Measurements from ENCODE around the gene SH3BP2.
"Not testable (repeated sequence)": the region's sequence is repeated elsewhere in the genome, so short reads cannot be mapped to it uniquely, and the experiment has no call there.

SH3BP2 gene

DNA sequence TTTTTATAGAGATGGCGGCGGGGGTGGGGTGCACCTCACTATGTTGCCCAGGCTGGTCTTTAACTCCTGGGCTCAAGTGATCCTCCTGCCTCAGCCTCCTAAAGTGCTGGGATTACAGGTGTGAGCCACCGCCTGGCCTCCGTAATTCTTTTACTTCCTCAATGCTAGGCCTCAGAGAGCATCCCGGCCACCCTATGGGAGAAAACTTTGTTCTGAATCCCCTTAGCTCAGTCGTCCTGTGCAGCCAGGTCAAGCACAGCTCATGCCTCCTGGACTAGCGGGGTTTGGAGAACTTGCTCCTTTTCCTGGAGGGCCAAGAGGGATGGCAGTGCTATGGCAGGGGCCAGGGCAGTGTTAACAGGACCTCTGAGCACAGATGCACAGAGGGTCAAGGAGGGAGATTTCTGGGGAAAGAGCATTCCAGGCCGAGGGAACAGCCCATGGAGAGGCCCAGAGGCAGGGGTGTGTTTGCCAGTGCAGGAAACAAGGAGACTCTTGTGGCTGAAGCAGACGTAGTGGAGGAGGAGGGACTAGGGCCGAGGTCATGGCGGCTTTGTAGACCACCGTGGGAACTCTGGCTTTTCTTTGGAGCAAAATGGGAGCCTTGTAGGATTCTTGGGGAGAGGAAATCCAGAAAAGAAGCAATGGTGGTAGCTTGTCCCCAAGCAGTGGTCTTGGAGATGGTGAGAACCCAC lies 26.9 kb upstream of the SH3BP2 start:
- Mint-ChIP-seq H3K27ac (no peak overlapping the region), H3K36me3 (ENCODE audit: low read depth) (peaks cover 7% of the 10 kb centered on the region), H3K9me3 (peaks cover 28% of the 10 kb centered on the region), H3K4me1 (peaks cover 28% of the 10 kb centered on the region), H3K27me3 (ENCODE audit: low read depth, poor library complexity) (peaks cover 24% of the 10 kb centered on the region), H3K4me3 (no peak overlapping the region)
- no peak for DNase-seq
- TF ChIP-seq, protein P1, sequence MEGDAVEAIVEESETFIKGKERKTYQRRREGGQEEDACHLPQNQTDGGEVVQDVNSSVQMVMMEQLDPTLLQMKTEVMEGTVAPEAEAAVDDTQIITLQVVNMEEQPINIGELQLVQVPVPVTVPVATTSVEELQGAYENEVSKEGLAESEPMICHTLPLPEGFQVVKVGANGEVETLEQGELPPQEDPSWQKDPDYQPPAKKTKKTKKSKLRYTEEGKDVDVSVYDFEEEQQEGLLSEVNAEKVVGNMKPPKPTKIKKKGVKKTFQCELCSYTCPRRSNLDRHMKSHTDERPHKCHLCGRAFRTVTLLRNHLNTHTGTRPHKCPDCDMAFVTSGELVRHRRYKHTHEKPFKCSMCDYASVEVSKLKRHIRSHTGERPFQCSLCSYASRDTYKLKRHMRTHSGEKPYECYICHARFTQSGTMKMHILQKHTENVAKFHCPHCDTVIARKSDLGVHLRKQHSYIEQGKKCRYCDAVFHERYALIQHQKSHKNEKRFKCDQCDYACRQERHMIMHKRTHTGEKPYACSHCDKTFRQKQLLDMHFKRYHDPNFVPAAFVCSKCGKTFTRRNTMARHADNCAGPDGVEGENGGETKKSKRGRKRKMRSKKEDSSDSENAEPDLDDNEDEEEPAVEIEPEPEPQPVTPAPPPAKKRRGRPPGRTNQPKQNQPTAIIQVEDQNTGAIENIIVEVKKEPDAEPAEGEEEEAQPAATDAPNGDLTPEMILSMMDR (IDR thresholded peaks at IDR 0.05) = no peak

DNA sequence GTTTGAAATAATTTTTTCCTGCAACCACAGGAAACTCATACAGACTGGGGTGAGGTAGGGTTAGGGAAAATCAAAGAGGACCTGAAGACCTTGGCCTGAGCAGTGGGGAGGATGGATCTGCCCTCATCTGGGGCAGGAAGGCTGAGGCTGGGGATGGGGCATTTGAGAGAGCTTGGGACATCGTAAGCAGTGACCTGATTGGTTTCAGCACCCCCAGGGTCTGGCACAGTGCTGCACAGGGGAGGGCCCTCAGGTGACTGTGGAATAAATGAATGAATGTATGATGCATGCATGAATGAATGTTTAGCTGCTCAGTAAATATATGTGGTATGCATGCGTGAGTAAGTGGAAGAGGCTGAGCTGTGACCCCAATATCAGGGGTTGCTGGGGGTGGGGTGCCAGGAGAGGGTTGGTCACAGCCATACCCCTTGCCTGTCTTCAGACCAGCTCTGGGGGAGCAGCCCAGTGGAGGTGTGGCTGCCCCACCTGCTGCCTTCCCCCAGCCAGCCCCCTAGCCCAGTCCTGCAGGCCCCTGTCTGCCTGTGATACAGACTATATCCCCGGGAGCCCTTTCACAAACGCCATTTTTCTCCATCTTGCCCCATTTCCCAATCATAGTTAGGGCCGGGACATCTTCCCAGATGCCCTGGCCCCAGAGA lies 25.7 kb upstream of the SH3BP2 start:
- no peak overlapping the region for H3K4me3 Mint-ChIP-seq
- TF ChIP-seq, protein P1 (IDR thresholded peaks at IDR 0.05) = no peak
- H3K27ac Mint-ChIP-seq = no peak overlapping the region
- peaks cover 24% of the 10 kb centered on the region for H3K27me3 Mint-ChIP-seq (ENCODE audit: low read depth, poor library complexity)
- H3K9me3 Mint-ChIP-seq = peaks cover 29% of the 10 kb centered on the region
- H3K4me1 Mint-ChIP-seq = peaks cover 24% of the 10 kb centered on the region
- DNase-seq = no peak
- H3K36me3 Mint-ChIP-seq (ENCODE audit: low read depth) = peaks cover 7% of the 10 kb centered on the region

DNA sequence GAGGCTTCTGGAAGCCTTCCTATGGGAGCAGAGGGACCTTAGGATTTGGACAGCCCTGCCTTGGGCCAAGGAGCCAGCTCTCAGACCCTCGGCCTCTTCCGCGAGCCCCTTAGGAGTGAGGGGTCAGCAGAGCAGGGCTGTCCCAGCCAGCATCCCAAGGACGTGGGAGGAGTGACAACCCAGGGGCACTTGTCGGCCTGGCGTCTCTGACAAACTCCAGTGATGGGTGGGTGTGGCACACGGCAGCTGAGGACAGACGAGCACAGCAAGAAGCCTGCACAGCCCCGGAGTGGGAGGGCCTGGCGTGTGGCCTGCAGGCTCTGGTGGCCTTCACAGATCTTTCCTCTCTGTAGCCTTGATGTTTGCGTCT lies 25.2 kb upstream of the SH3BP2 start:
- Mint-ChIP-seq H3K4me1 (peaks cover 21% of the 10 kb centered on the region), H3K27ac (no peak overlapping the region)

DNA sequence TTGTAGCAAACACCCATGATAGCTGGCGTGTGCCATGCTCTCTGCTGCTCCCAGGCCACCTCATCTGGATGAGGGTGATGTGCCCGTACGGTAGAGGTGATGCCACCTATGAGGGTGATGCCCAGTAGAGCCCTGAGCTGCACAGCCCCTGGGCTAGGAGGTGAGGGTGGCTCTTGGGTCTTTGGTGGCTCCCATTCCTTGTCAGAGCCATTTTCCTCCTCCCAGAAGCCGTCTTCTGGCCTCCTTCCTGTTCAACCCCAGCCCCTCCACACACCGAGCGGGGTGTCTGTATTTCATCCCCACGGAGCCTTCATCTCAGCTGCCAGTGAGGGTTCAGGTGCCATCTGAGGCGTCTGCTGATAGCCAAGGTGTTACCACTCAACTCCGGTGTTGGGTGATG lies 24.8 kb upstream of the SH3BP2 start:
- no peak for DNase-seq
- Mint-ChIP-seq H3K4me3 (no peak overlapping the region), H3K36me3 (ENCODE audit: low read depth) (peaks cover 7% of the 10 kb centered on the region), H3K27ac (no peak overlapping the region), H3K9me3 (peaks cover 25% of the 10 kb centered on the region), H3K27me3 (ENCODE audit: low read depth, poor library complexity) (peaks cover 17% of the 10 kb centered on the region), H3K4me1 (peaks cover 21% of the 10 kb centered on the region)
- TF ChIP-seq, protein P1 (IDR thresholded peaks at IDR 0.05) = no peak

More for the DNA sequence above, 25.2 kb upstream of the SH3BP2 start:
- Mint-ChIP-seq H3K9me3 (peaks cover 25% of the 10 kb centered on the region), H3K36me3 (ENCODE audit: low read depth) (peaks cover 7% of the 10 kb centered on the region), H3K4me3 (no peak overlapping the region), H3K27me3 (ENCODE audit: low read depth, poor library complexity) (peaks cover 20% of the 10 kb centered on the region)
- DNase-seq = no peak
- TF ChIP-seq, protein P1 (IDR thresholded peaks at IDR 0.05) = no peak

DNA sequence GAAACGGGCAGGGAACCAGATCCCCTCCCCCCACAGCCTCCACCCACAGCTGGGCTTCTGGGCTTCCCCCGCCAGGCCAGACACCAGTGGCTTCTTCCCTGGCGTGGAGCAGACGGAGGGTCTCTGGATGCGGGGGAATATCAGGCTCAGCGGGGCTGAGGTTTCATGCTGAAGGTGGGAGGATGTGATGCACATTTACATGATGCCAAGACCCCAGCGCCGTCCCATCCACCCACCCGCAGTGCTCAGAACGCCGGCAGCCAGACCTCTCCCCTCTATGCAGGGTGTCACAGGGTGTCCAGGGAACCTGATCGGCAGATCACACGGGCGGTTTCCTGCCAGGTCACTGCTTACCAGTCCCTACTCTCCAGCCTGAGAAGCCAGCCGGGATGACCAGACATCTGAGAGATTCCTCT lies 24.0 kb upstream of the SH3BP2 start:
- H3K4me3 Mint-ChIP-seq = no peak overlapping the region
- DNase-seq = no peak
- H3K9me3 Mint-ChIP-seq = peaks cover 25% of the 10 kb centered on the region
- peaks cover 7% of the 10 kb centered on the region for H3K36me3 Mint-ChIP-seq (ENCODE audit: low read depth)
- H3K27ac Mint-ChIP-seq = no peak overlapping the region
- TF ChIP-seq, protein P1 (IDR thresholded peaks at IDR 0.05) = no peak
- peaks cover 17% of the 10 kb centered on the region for H3K27me3 Mint-ChIP-seq (ENCODE audit: low read depth, poor library complexity)
- H3K4me1 Mint-ChIP-seq = peaks cover 21% of the 10 kb centered on the region

DNA sequence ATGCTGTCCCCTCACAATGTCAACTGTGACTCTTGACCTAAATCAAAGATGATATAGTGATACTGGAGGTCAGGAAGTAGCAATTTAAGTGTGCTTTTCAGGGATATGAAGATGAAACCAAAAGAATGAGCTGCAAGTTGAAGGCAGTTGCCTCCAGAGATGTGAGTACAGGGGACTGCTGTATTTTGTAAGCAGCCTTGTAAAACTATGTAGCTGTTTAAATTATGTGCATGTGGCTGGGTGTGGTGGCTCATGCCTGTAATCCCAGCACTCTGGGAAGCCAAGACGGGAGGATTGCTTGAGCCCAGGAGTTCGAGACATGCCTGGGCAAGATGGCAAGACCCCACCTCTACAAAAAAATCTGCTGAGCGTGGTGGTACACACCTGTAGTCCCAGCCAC lies 21.6 kb upstream of the SH3BP2 start:
- peaks cover 21% of the 10 kb centered on the region for H3K9me3 Mint-ChIP-seq
- no peak for DNase-seq
- H3K36me3 Mint-ChIP-seq (ENCODE audit: low read depth) = peaks cover 7% of the 10 kb centered on the region
- peaks cover 21% of the 10 kb centered on the region for H3K4me1 Mint-ChIP-seq
- H3K27me3 Mint-ChIP-seq (ENCODE audit: low read depth, poor library complexity) = peaks cover 18% of the 10 kb centered on the region
- TF ChIP-seq, protein P1 (IDR thresholded peaks at IDR 0.05) = no peak
- H3K4me3 Mint-ChIP-seq = no peak overlapping the region
- H3K27ac Mint-ChIP-seq = no peak overlapping the region

DNA sequence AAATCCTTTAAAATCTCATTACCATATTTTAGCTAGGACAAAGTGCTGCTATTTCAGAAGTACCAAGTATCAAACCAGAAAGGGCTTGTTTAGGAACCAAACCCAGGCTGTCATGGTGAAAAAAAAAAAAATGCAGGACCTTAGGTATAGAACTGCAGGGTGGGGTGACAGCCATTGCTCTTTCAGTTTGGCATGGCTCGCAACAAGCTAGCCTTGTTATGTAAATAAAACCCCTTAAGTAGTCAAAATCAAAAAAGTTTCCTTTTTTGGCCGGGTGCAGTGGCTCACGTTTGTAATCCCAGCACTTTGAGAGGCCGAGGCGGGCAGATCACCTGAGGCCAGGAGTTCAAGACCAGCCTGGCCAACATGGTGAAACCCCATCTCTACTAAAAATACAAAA lies 12.2 kb upstream of the SH3BP2 start:
- not testable (repeated sequence) for H3K27ac Mint-ChIP-seq; DNase-seq; H3K36me3 Mint-ChIP-seq (ENCODE audit: low read depth); H3K4me3 Mint-ChIP-seq; H3K4me1 Mint-ChIP-seq
- H3K9me3 Mint-ChIP-seq = peaks cover 30% of the 10 kb centered on the region
- H3K27me3 Mint-ChIP-seq (ENCODE audit: low read depth, poor library complexity) = peaks cover 19% of the 10 kb centered on the region
